Neural progenitor cell (in vitro differentiated cells): ENCODE results near the gene TLR5.
A peak's percentile ranks its signal among the peaks of the same experiment; 100 is the strongest.

ENCODE experiments used
- EZH2 ChIP-seq: fragments of 200-600 bp; sonication (generic); IDR thresholded peaks from 2 replicates; pipeline ENCODE4 v1.6.1; 2017; ENCODE audit warnings: antibody characterized with exemption, mild to moderate bottlenecking, moderate library complexity
- TF ChIP-seq, protein P1 (sequence below): fragments of 200-600 bp; sonication (generic); IDR thresholded peaks from 2 replicates; pipeline ENCODE4 v1.5.1; 2017; ENCODE audit warnings: antibody characterized with exemption, mild to moderate bottlenecking

DNA sequence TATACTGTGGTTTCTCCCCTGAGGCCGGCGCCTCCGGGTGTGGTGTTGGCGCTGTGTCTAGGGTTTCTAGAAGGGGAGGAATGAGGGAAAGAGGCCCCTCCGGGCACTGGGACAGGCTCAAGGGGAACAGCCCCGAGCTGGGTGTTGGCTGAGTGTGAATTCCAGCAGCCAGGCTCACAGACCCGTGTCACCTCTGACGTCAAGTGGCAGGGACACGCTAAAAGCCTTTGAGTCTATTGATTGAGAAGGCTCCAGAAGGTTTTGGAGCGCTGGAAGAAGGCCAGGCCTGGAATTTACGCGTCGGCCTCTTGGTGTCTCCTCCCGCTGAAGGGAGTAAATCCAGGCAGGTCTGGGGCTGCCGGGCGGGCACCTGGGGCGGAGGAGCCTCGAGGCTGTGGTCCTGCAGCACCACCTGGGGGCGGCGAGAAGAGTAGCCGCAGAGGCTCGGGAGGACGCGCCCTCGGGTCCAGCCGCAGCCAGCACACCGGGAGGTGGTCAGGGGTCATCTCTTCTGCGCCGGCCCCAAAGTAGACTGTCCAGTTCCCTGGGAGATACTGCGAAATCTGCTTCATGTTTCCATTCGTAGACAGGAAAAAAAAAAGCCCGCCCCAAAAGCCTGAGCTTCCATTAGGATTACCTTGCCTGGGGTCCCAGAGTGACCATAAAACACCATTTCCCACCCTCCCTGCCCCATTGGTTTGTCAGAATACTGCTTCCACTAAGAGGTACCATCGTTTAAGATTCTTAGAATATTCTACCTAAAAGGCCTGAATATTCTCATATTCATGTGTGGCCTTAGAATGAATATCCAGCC, 61.7 kb downstream of the TLR5 start:
- TF ChIP-seq, protein P1, sequence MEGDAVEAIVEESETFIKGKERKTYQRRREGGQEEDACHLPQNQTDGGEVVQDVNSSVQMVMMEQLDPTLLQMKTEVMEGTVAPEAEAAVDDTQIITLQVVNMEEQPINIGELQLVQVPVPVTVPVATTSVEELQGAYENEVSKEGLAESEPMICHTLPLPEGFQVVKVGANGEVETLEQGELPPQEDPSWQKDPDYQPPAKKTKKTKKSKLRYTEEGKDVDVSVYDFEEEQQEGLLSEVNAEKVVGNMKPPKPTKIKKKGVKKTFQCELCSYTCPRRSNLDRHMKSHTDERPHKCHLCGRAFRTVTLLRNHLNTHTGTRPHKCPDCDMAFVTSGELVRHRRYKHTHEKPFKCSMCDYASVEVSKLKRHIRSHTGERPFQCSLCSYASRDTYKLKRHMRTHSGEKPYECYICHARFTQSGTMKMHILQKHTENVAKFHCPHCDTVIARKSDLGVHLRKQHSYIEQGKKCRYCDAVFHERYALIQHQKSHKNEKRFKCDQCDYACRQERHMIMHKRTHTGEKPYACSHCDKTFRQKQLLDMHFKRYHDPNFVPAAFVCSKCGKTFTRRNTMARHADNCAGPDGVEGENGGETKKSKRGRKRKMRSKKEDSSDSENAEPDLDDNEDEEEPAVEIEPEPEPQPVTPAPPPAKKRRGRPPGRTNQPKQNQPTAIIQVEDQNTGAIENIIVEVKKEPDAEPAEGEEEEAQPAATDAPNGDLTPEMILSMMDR = peak; percentile 94
- TF ChIP-seq EZH2 = no peak
